HepG2 (cell line): ENCODE data around the gene USP10. TPM values are rescaled to one million over a fixed set of nuclear protein-coding genes. Genes with fewer than 3 reads are reported as not detected.

Source experiments
- ATAC-seq: fragments of 200-7000 bp; cut with Tn5 transposase; 3 replicates; pipeline ENCODE4 v1.9.1; 2020; ENCODE audit warnings: mild to moderate bottlenecking, moderate library complexity
- BruUV-seq: library from RNA; stranded (reverse); fragments of 400-500 nt; replicated peaks from 2 replicates; lab custom pipeline; 2021; lab: Mats Ljungman, UMichigan
- CTCF ChIA-PET: fragments of 300-600 bp; formaldehyde crosslinking; extraction: SDS; loops from one replicate; lab custom pipeline; 2021; ENCODE audit warnings: low total read pairs, inconsistent platforms, low intra/inter-chr PET ratio; lab: Yijun Ruan, JAX
- POLR2A ChIA-PET: fragments of 350-600 bp; sonication (Branson Sonifier 250); formaldehyde crosslinking; loops from one replicate; lab custom pipeline; 2020; ENCODE audit warnings: antibody characterized with exemption, inconsistent platforms; lab: Yijun Ruan, JAX
- DNase-seq: peaks from one replicate; pipeline ENCODE4 v3.0.0-alpha.2; 2015; ENCODE audit warnings: low spot score
- FAIRE-seq: peaks from 3 replicates; lab custom pipeline; 2011; peaks lifted over from hg19 to GRCh38; lab: Jason Lieb, UNC
- H2AFZ ChIP-seq: one replicate; pipeline ENCODE4 v1.6.1; 2011; ENCODE audit warnings: low read length, inconsistent platforms
- H3K27ac ChIP-seq: fragments of 300-600 bp; 3 replicates; pipeline ENCODE4 v1.8.0; 2011; ENCODE audit warnings: mixed run types, mild to moderate bottlenecking, mixed read lengths, low read length, inconsistent platforms; ENCODE audit not compliant: insufficient read depth; ENCODE audit errors: extremely low read length
- H3K27me3 ChIP-seq, 2 experiments: fragments of 200-600 bp in 1 of 2; 2 replicates in 1 of 2; 3 replicates in 1 of 2; pipeline versions ENCODE4 v1.6.0 to v1.8.0; 2011; ENCODE audit warnings: low read length in 2 of 2, mild to moderate bottlenecking in 2 of 2, moderate library complexity in 2 of 2, inconsistent platforms in 1 of 2; ENCODE audit not compliant: insufficient read depth in 2 of 2, control insufficient read depth in 1 of 2
- H3K36me3 ChIP-seq, 2 experiments: fragments of 200-600 bp in 1 of 2; replicated peaks in 1 of 2; 2 replicates in 1 of 2; 3 replicates in 1 of 2; pipeline versions ENCODE4 v1.5.1 to v1.8.0; 2011; ENCODE audit warnings: low read length in 2 of 2, inconsistent platforms in 1 of 2; ENCODE audit not compliant: insufficient read depth in 2 of 2, control insufficient read depth in 1 of 2
- H3K4me1 ChIP-seq: 2 replicates; pipeline ENCODE4 v1.5.1; 2012; ENCODE audit warnings: low read length, inconsistent platforms; ENCODE audit not compliant: insufficient read depth
- H3K4me2 ChIP-seq: 2 replicates; pipeline ENCODE4 v1.6.0; 2011; ENCODE audit warnings: low read depth, low read length, inconsistent platforms
- H3K4me3 ChIP-seq, 3 experiments: fragments of 200-600 bp in 1 of 3; sonication (generic), shearing (Covaris generic) in 1 of 3; replicated peaks in 1 of 3; 2 replicates each; pipeline ENCODE4 v1.5.1; 2011 to 2016; ENCODE audit warnings: low read length in 3 of 3, inconsistent platforms in 2 of 3, low read depth in 2 of 3, mild to moderate bottlenecking in 2 of 3, control low read depth in 1 of 3, mixed read lengths in 1 of 3; ENCODE audit not compliant: insufficient read depth in 1 of 3
- H3K79me2 ChIP-seq: one replicate; pipeline ENCODE4 v1.6.1; 2011; ENCODE audit warnings: low read length, inconsistent platforms; ENCODE audit not compliant: insufficient read depth
- H3K9ac ChIP-seq: 2 replicates; pipeline ENCODE4 v1.6.0; 2011; ENCODE audit warnings: mild to moderate bottlenecking, low read depth, low read length, inconsistent platforms; ENCODE audit not compliant: insufficient read depth
- H3K9me3 ChIP-seq: 2 replicates; pipeline ENCODE4 v1.5.1; 2012; ENCODE audit warnings: mild to moderate bottlenecking, low read length
- H4K20me1 ChIP-seq: 2 replicates; pipeline ENCODE4 v1.6.0; 2011; ENCODE audit warnings: inconsistent platforms, mild to moderate bottlenecking, low read length, moderate library complexity; ENCODE audit not compliant: insufficient read depth
- BHLHE40 ChIP-seq: IDR thresholded peaks from 2 replicates; pipeline ENCODE4 v1.6.1; 2011; ENCODE audit warnings: low read length, improper control_type of control experiment
- RBM22 ChIP-seq: fragments of 200-400 bp; formaldehyde crosslinking; optimal IDR thresholded peaks from 2 replicates; pipeline ENCODE3; 2017; ENCODE audit warnings: mild to moderate bottlenecking, low read length, moderate library complexity
- ZNF484 ChIP-seq: sonication (generic); formaldehyde crosslinking; IDR thresholded peaks from 2 replicates; pipeline ENCODE4 v1.5.1; 2020; ENCODE audit warnings: mild to moderate bottlenecking, low read depth, missing genetic modification reagents, borderline replicate concordance
- WGBS: methylation state at CpG from one replicate; pipeline ENCODE4 v1.1.6; 2017; ENCODE audit warnings: low lambda C conversion rate; 5-methylcytosine and 5-hydroxymethylcytosine counted together
- in situ Hi-C: cut with HindIII; loops from 2 replicates; pipeline ENCODE4 v1.10.0; 2017; ENCODE audit warnings: low pct_unique_long_range_greater_than_20kb; ENCODE audit not compliant: extremely low pct_ligation_motif_present
- intact Hi-C: fragments of 100-400 bp; cut with micrococcal nuclease; formaldehyde crosslinking; loops from one replicate; pipeline ENCODE4 v1.10.0; 2022; ENCODE audit not compliant: unreplicated experiment
- polyA plus RNA-seq, 8 experiments: library from polyadenylated mRNA; depleted of rRNA in 3 of 8; stranded (reverse) in 7 of 8; unstranded in 1 of 8; fragments of >200 nt; fragmentation: Illumina TruSeq in 4 of 8; extraction: Trizol in 4 of 8; gene quantifications; 2 replicates each; pipeline versions ENCODE4 v1.2.1 to v1.2.3, GENCODE V29; 2011 to 2016; ENCODE audit warnings: low read depth in 4 of 8, missing spikeins in 1 of 8, mixed read lengths in 1 of 8; ENCODE audit not compliant: insufficient read depth in 1 of 8
- total RNA-seq, 5 experiments: library from RNA; depleted of rRNA; stranded (reverse); fragments of >200 nt; fragmentation: Illumina TruSeq; extraction: Trizol; gene quantifications; 2 replicates each; pipeline ENCODE4 v1.2.3, GENCODE V29; 2016; ENCODE audit warnings: low read depth in 1 of 5
- TF ChIP-seq, protein P1 (sequence below), 2 experiments: sonication (generic) in 1 of 2; formaldehyde crosslinking in 1 of 2; IDR thresholded peaks; 2 replicates each; pipeline versions ENCODE4 v1.4.0 to v1.6.1; 2018 to 2020; ENCODE audit warnings: missing genetic modification reagents in 2 of 2, borderline replicate concordance in 1 of 2, low read depth in 1 of 2, mild to moderate bottlenecking in 1 of 2, missing biosample characterization in 1 of 2
- TF ChIP-seq, protein P2 (sequence below): sonication (generic); formaldehyde crosslinking; IDR thresholded peaks from 2 replicates; pipeline ENCODE4 v1.5.1; 2020; ENCODE audit warnings: mild to moderate bottlenecking, missing genetic modification reagents, moderate library complexity

The USP10 gene
- total and polyA plus RNA-seq, 2 of the 13 experiments (the other 11 are each of a cell fraction or from before 2014, with no cell fraction given) = 79.1 to 122 TPM

DNA sequence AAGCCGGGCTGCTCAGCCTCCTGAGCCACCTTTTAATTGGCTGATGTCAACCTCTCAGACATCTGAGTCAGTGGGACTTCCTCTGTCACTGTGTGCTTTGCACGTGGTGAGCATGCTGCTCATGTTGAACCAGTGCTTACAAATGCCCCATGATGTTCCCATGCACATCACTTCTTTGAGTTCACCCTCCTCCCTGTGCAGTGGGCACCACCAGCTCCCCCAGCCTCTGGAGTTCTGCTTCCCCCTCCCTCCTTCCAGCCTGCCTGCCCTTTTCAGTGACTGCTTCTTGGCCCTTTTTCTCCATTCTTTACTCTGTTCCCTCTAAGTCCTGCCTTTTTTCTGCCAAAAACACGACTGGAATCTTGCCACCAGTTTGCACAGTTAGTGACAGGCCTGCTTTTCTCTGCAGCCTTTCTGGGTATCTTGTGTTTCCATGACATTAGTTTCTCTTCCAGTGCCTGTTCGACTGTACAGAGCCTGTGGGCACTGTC is 41.6 kb downstream of the USP10 start:
- TF ChIP-seq, protein P1, sequence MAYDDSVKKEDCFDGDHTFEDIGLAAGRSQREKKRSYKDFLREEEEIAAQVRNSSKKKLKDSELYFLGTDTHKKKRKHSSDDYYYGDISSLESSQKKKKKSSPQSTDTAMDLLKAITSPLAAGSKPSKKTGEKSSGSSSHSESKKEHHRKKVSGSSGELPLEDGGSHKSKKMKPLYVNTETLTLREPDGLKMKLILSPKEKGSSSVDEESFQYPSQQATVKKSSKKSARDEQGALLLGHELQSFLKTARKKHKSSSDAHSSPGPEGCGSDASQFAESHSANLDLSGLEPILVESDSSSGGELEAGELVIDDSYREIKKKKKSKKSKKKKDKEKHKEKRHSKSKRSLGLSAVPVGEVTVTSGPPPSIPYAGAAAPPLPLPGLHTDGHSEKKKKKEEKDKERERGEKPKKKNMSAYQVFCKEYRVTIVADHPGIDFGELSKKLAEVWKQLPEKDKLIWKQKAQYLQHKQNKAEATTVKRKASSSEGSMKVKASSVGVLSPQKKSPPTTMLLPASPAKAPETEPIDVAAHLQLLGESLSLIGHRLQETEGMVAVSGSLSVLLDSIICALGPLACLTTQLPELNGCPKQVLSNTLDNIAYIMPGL (CRISPR knock-in tag; IDR thresholded peaks at IDR 0.05; ENCODE audit: borderline replicate concordance in 1 of 2, low read depth in 1 of 2) = no peak
- 0 out of 2 replicates have a peak, but pooled peaks have one; percentile 10 for TF ChIP-seq BHLHE40
- 0 out of 2 replicates have a peak, but pooled peaks have one; percentile 45 for TF ChIP-seq ZNF484 (CRISPR knock-in tag)
- peak; percentile 35 for TF ChIP-seq RBM22
- TF ChIP-seq, protein P2, sequence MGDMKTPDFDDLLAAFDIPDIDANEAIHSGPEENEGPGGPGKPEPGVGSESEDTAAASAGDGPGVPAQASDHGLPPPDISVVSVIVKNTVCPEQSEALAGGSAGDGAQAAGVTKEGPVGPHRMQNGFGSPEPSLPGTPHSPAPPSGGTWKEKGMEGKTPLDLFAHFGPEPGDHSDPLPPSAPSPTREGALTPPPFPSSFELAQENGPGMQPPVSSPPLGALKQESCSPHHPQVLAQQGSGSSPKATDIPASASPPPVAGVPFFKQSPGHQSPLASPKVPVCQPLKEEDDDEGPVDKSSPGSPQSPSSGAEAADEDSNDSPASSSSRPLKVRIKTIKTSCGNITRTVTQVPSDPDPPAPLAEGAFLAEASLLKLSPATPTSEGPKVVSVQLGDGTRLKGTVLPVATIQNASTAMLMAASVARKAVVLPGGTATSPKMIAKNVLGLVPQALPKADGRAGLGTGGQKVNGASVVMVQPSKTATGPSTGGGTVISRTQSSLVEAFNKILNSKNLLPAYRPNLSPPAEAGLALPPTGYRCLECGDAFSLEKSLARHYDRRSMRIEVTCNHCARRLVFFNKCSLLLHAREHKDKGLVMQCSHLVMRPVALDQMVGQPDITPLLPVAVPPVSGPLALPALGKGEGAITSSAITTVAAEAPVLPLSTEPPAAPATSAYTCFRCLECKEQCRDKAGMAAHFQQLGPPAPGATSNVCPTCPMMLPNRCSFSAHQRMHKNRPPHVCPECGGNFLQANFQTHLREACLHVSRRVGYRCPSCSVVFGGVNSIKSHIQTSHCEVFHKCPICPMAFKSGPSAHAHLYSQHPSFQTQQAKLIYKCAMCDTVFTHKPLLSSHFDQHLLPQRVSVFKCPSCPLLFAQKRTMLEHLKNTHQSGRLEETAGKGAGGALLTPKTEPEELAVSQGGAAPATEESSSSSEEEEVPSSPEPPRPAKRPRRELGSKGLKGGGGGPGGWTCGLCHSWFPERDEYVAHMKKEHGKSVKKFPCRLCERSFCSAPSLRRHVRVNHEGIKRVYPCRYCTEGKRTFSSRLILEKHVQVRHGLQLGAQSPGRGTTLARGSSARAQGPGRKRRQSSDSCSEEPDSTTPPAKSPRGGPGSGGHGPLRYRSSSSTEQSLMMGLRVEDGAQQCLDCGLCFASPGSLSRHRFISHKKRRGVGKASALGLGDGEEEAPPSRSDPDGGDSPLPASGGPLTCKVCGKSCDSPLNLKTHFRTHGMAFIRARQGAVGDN (CRISPR knock-in tag) = peak; percentile 27; the same call in 1 of the 2 replicates
- Histone ChIP-seq H3K9ac (no peak overlapping the region), H3K4me3 (no peak overlapping the region), H4K20me1 (peaks cover 62% of the 10 kb centered on the region), H2AFZ (no peak overlapping the region), H3K27ac (no peak overlapping the region), H3K4me1 (peaks cover 52% of the 10 kb centered on the region), H3K9me3 (no peaks in the 10 kb centered on the region), H3K27me3 (no peaks in the 10 kb centered on the region), H3K4me2 (no peak overlapping the region), H3K36me3 (peaks cover 30 to 57% of the 10 kb centered on the region in 2 experiments), H3K79me2 (peaks cover 81% of the 10 kb centered on the region)
- DNase-seq = no peak
- 84% methylated on average over 4 of the region's 4 CpGs for WGBS
- ChIA-PET CTCF (no interaction called here), POLR2A (interaction anchor here (1.5 kb wide), 1 partner anchor 15 kb away, joined by 5 read pairs; no protein-coding TSS in a partner anchor)
- FAIRE-seq = no peak
- no peak for ATAC-seq
- BruUV-seq = no TSS peak
- intact Hi-C loops = no loop called here
- in situ Hi-C loops = no loop called here
